HG02981 (cell line): ENCODE results near the gene GRAMD2B.

Source experiments
- ATAC-seq: cut with Tn5 transposase; IDR thresholded peaks from one replicate; pipeline ENCODE4 v1.9.1; 2021; ENCODE audit warnings: mild to moderate bottlenecking, moderate library complexity; ENCODE audit not compliant: unreplicated experiment

Gene GRAMD2B

DNA sequence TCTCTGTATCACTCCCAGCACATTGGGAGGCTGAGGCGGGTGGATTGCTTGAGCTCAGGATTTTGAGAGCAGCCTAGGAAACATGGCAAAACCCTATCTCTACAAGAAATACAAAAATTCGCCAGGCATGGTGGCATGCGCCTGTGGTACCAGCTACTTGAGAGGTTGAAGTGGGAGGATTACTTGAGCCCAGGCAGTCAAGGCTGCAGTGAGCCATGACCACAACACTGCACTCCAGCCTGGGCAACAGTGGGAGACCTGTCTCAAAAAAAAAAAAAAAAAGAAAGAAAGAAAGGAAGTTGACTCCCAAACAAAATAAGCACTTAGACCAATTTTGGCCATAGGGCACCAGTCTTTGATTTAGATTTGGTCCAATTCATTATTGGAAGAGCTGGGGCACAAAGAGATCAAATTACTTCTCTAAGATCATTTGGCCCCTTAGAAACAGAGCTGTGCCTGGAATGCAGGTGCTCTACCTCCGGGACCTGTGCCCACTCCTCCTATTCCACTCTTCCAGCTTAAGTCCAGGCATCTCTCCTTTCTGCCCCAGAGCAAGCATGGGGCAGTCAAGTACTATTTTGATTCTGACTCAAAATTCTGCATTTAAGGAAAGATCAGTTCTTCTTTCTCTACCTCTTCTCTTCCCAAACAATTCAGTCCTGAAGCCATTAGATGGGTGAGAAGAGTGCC, 112.8 kb downstream of the GRAMD2B start:
- ATAC-seq = no peak

GRCh38 chr5:126536874-126537273, 113.7 kb downstream of the GRAMD2B start:
- ATAC-seq = no peak

GRCh38 chr5:126538579-126538978, 115.4 kb downstream of the GRAMD2B start:
- no peak for ATAC-seq

DNA sequence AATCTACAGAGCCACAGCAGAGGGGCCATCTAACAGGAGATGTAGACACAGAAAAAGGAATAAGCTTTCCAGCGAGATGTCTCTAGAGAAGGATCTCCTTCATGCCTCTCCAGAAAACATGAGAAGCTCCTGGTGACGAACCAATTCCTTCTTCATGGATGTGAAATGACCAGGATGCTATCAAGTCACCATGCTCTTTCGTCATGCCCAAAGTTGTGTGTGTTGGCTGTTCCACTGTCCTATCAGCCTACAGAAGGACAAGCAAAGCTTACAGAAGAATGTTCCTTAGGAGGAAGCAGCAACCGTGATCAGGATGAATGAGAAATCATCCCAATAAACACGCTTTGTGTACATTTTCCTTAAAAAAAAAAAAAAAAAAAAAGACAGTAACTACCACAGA, 117.4 kb downstream of the GRAMD2B start:
- no peak for ATAC-seq

- ATAC-seq = no peak
Measured at GRCh38 chr5:126542441-126542840, 119.2 kb downstream of the GRAMD2B start.

- ATAC-seq = no peak
Measured at GRCh38 chr5:126543009-126543408, 119.8 kb downstream of the GRAMD2B start.

DNA sequence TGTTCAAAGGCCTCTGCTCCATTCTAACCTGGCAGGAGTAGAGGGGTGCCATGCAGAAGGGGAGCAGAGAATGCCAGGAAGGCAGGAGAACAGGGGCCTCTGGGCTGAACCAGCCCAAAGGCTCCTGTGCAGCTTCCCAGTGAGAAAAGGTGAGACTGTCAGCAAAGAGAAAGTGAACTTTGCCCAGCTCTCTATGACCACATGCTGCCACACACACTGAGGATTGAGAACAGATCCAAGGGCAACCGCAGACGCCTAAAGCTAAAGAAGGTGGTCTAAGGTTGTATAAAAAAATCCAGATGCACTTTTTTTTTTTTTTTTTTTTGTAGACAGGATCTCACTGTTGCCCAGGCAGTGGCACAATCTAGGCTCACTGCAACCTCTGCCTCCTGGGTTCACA, 120.5 kb downstream of the GRAMD2B start:
- no peak for ATAC-seq
